Thymus (tissue), 11 donors: Measurements from ENCODE around the gene KLC3. TPM values are rescaled to one million over a fixed set of nuclear protein-coding genes. Genes with fewer than 3 reads are reported as not detected.
"Not testable (repeated sequence)": the region's sequence is repeated elsewhere in the genome, so short reads cannot be mapped to it uniquely, and the experiment has no call there.

Experiments used
- DNase-seq, 9 donors: peaks; one replicate each; pipeline ENCODE4 v3.0.0-alpha.2; 2013; ENCODE audit warnings: low spot score in 9 of 9, low read depth in 6 of 9, missing footprints in 1 of 9
- H3K27ac ChIP-seq, 2 donors: one replicate each; pipeline ENCODE4 v1.5.1; 2013; ENCODE audit warnings: control low read depth in 1 of 2, low read depth in 1 of 2, low read length in 1 of 2, mild to moderate bottlenecking in 1 of 2, moderate library complexity in 1 of 2
- H3K27me3 ChIP-seq, 2 donors: one replicate each; pipeline ENCODE4 v1.5.1; 2013; ENCODE audit warnings: low read length in 1 of 2; ENCODE audit not compliant: control insufficient read depth in 2 of 2, insufficient read depth in 1 of 2
- H3K36me3 ChIP-seq, 2 donors: one replicate each; pipeline ENCODE4 v1.5.1; 2013; ENCODE audit warnings: low read length in 1 of 2, mild to moderate bottlenecking in 1 of 2, moderate library complexity in 1 of 2; ENCODE audit not compliant: control insufficient read depth in 2 of 2, insufficient read depth in 2 of 2
- H3K4me1 ChIP-seq, 2 donors: one replicate each; pipeline ENCODE4 v1.5.1; 2013; ENCODE audit warnings: low read length in 2 of 2; ENCODE audit not compliant: control insufficient read depth in 2 of 2, insufficient read depth in 2 of 2
- H3K4me3 ChIP-seq, 2 donors: one replicate each; pipeline ENCODE4 v1.5.1; 2013; ENCODE audit warnings: low read length in 2 of 2, control low read depth in 1 of 2, mild to moderate bottlenecking in 1 of 2
- H3K9me3 ChIP-seq, 2 donors: one replicate each; pipeline ENCODE4 v1.5.1; 2013; ENCODE audit warnings: low read length in 1 of 2, mild to moderate bottlenecking in 1 of 2; ENCODE audit not compliant: control insufficient read depth in 2 of 2, insufficient read depth in 1 of 2
- WGBS: extraction: QIAGEN DNeasy Blood & Tissue Kit; methylation state at CpG from one replicate; pipeline ENCODE4 v1.1.7; 2013; 5-methylcytosine and 5-hydroxymethylcytosine counted together
- polyA plus RNA-seq: library from polyadenylated mRNA; stranded (reverse); fragments of 200-250 nt; gene quantifications from one replicate; pipeline ENCODE4 v1.2.3, GENCODE V29; 2013
- total RNA-seq: library from RNA; stranded (reverse); fragments of 120-200 nt; gene quantifications from one replicate; pipeline ENCODE4 v1.2.4, GENCODE V29; 2013
- donor health status: healthy.

KLC3 gene
- total and polyA plus RNA-seq, 2 donors = 2.5 to 5.5 TPM

DNA sequence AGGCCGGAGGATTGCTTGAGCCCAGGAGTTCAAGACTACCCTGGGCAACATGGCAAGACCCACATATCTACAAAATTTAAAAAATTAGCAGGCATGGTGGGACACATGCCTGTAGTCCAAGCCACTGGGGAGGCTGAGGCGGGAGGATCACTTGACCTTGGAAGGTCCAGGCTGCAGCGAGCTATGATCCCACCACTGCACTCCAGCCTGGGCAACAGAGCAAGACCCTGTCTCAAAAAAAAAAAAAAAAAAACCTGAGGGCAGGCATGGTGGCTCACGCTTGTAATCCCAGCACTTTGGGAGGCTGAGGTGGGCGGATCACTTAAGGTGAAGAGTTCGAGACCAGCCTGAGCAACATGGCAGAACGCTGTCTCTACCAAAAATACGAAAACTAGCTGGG, 31.2 kb upstream of the KLC3 start:
- not testable (repeated sequence) for H3K27me3 ChIP-seq, H3K36me3 ChIP-seq, H3K9me3 ChIP-seq, DNase-seq, H3K27ac ChIP-seq, H3K4me3 ChIP-seq, H3K4me1 ChIP-seq
- 98% methylated on average over 8 of the region's 8 CpGs for WGBS

DNA sequence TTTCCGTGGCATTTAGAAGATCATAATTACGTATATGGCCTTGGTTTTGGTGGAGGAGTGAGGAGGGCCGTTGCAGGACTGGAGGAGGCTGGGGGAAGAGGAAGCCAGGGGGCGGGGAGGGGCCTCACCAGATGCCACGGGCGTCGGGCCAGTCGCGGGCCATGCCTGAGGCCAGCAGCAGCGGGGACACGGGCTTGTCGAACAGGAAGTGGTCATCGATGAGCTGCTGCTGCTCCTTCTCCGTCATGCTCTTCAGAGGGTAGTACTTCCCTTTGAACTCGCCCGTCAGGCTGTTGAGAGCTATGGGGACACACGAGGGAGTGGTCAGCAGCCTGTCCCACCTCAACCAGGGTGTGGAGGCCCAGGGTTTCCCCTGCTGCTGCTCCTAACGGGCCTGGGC, 28.9 kb upstream of the KLC3 start:
- Histone ChIP-seq H3K27me3 (peaks cover 0 to 14% of the 10 kb centered on the region in 2 donors), H3K4me3 (no peak overlapping the region), H3K36me3 (no peaks in the 10 kb centered on the region), H3K4me1 (peaks cover 0 to 5% of the 10 kb centered on the region in 2 donors), H3K27ac (no peak overlapping the region), H3K9me3 (peaks cover 0 to 4% of the 10 kb centered on the region in 2 donors)
- 33% methylated on average over 18 of the region's 18 CpGs for WGBS
- no peak for DNase-seq

- not testable (repeated sequence) for H3K27ac ChIP-seq, H3K9me3 ChIP-seq, H3K36me3 ChIP-seq, H3K4me1 ChIP-seq, DNase-seq, H3K4me3 ChIP-seq
- WGBS = 93% methylated on average over 14 of the region's 14 CpGs
- H3K27me3 ChIP-seq = peaks cover 0 to 16% of the 10 kb centered on the region in 2 donors
These were observed 28.3 kb upstream of the KLC3 start for GRCh38 chr19:45312285-45312684.

DNA sequence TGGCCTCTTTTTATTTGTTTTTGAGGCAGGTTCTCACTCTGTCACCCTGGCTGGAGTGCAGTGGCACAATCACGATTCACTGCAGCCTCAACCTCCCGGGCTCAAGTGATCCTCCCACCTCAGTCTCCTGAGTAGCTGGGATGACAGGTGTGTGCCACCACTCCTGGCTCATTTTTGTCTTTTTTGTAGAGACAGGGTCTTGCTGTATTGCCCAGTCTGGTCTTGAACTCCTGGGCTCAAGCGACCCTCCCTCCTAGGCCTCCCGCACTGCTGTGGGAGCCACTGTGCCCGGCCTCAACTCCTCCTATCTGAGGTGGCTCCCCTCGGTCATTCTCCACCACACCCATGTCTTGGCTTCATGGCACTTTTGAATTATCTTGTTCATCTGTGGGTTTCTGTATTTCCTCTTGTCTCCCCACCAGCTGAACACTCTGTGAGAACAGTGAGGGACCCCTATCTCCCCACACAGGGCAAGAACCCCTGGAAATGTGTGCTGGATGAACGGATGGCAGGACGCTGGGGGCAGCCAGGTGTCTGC, 25.8 kb upstream of the KLC3 start:
- Histone ChIP-seq H3K27ac (no peak overlapping the region), H3K4me1 (peaks cover 0 to 5% of the 10 kb centered on the region in 2 donors), H3K4me3 (no peak overlapping the region), H3K27me3 (peaks cover 0 to 19% of the 10 kb centered on the region in 2 donors), H3K36me3 (no peaks in the 10 kb centered on the region), H3K9me3 (no peaks in the 10 kb centered on the region)
- WGBS = 77% methylated on average over 8 of the region's 8 CpGs
- no peak for DNase-seq

DNA sequence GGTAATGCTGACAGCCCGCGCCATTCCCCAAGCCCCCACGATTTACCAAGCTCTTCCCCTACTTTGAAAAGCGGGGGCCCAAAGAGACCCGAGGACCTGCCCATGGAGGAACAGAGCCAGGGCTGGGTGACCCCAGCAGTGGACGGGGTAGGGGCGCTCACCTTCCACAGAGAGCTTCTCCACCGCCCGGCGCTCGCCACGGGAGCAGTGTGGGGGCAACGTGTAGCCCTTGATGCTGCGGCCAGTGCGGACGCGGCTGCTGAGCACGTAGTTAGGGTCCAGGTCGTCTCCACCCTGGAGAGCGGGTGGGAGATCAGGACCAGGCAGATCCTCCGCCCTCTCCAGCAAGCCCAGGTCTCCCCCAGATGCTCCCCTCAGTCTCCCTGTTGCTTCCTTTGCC, 25.2 kb upstream of the KLC3 start:
- peaks cover 0 to 19% of the 10 kb centered on the region in 2 donors for H3K27me3 ChIP-seq
- no peak overlapping the region for H3K27ac ChIP-seq
- H3K36me3 ChIP-seq = no peaks in the 10 kb centered on the region
- DNase-seq = no peak
- H3K9me3 ChIP-seq = no peaks in the 10 kb centered on the region
- WGBS = 73% methylated on average over 21 of the region's 21 CpGs
- peaks cover 0 to 5% of the 10 kb centered on the region in 2 donors for H3K4me1 ChIP-seq
- H3K4me3 ChIP-seq = no peak overlapping the region

DNA sequence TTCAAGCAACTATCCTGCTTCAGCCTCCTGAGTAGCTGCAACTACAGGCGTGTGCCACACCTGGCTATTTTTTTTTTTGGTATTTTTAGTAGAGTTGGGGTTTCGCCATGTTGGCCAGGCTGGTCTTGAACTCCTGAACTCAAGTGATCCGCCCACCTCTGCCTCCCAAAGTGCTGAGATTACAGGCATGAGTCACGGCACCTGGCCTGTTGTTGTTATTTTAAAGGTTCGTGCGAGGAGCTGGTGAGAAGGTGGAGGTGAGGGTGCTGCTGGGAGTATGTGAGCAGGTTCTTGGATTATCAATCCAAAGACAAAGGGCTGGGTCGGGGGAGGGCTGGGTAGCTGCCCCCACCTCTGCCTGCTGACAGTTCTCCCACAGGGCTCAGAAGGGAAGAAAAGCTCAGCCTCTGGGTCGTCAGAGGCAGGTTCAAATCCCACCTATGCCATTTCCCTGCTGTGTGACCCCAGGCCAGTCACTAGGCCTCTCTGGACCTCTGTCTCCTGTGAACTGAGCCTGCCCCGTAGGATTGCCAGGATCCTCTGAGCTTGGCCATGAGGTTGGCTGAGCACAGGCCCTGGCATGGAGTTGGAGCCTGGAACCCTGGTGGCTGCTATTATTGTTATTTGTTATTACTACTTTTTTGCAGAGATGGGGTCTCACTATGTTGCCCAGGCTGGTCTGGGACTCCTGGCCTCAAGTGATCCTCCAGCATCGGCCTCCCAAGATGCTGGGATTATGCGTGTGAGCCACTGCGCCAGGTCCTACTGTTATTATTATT, 19.4 kb upstream of the KLC3 start:
- WGBS = 94% methylated on average over 12 of the region's 12 CpGs
- Histone ChIP-seq H3K9me3 (no peaks in the 10 kb centered on the region), H3K36me3 (no peaks in the 10 kb centered on the region), H3K4me1 (peaks cover 20 to 35% of the 10 kb centered on the region in 2 donors), H3K27me3 (peaks cover 0 to 35% of the 10 kb centered on the region in 2 donors), H3K4me3 (no peak overlapping the region), H3K27ac (no peak overlapping the region)
- no peak for DNase-seq

GRCh38 chr19:45321848-45322247, 18.7 kb upstream of the KLC3 start:
- H3K36me3 ChIP-seq = no peaks in the 10 kb centered on the region
- DNase-seq = no peak
- WGBS = 76% methylated on average over 7 of the region's 7 CpGs
- peaks cover 0 to 31% of the 10 kb centered on the region in 2 donors for H3K27me3 ChIP-seq
- H3K9me3 ChIP-seq = no peaks in the 10 kb centered on the region
- H3K4me3 ChIP-seq = no peak overlapping the region
- peak overlapping the region in 1 of 2 donors; percentile 66 for H3K27ac ChIP-seq
- H3K4me1 ChIP-seq = peaks cover 20 to 35% of the 10 kb centered on the region in 2 donors

GRCh38 chr19:45322311-45322710, 18.2 kb upstream of the KLC3 start:
- peak overlapping the region in 1 of 2 donors; percentile 66 for H3K27ac ChIP-seq

DNA sequence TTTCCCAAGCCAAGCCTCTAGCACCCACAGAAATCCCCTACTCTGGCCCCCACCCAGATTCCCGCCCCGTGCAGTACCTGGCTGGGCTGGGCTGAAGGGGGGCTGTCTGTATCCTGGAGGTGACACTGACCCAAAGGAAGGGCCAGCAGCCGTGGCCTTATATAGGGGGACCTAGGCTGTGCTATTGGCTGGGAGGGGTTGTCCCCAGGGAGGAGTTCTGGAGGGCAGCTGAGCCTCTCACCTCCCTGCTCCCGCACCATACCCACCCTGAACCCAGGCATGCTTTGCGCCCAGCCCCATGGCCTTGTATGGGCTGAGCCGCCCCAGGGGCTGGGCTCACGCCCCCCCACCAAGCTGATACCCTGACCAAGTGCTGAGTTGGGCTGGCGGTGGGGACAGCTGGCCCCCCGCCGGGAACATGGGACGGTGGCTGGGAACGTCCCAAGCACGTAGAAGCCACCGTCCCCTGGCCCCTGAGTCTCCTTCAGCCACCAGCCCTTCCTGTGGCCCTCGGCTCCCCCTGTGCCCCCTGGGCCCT, 17.7 kb upstream of the KLC3 start, which contains the start of gene CKM:
Gene CKM (minus strand): TSS at position 132 of the 538 bp plus-strand sequence. CDS start 3,162 bp downstream, outside the sequence.
- H3K27me3 ChIP-seq = peaks cover 0 to 27% of the 10 kb centered on the region in 2 donors
- H3K9me3 ChIP-seq = no peaks in the 10 kb centered on the region
- 58% methylated on average over 15 of the region's 15 CpGs for WGBS
- DNase-seq = peak in 2 of 9 donors; percentile 9 to 22
- peaks cover 20 to 35% of the 10 kb centered on the region in 2 donors for H3K4me1 ChIP-seq
- peak within 1 kb of the TSS in 1 of 2 donors; percentile 66 for H3K27ac ChIP-seq
- H3K4me3 ChIP-seq = peak within 1 kb of the TSS in 1 of 2 donors; percentile 20
- H3K36me3 ChIP-seq = no peaks in the 10 kb centered on the region

More at GRCh38 chr19:45322311-45322710, 18.2 kb upstream of the KLC3 start:
- Histone ChIP-seq H3K36me3 (no peaks in the 10 kb centered on the region), H3K4me1 (peaks cover 20 to 35% of the 10 kb centered on the region in 2 donors), H3K4me3 (no peak overlapping the region), H3K27me3 (peaks cover 0 to 29% of the 10 kb centered on the region in 2 donors), H3K9me3 (no peaks in the 10 kb centered on the region)
- peak in 4 of 9 donors; percentile 49 to 77 (median 58) for DNase-seq
- WGBS = 12% methylated on average over 11 of the region's 11 CpGs
